AG09319 (cell line): ENCODE results near the gene SKA1.

Experiments used
- DNase-seq: peaks from one replicate; pipeline ENCODE4 v3.0.0-alpha.2; 2010; ENCODE audit warnings: low read depth; ENCODE audit errors: extremely low read depth
- CTCF ChIP-seq: IDR thresholded peaks from 2 replicates; pipeline ENCODE4 v1.5.1; 2011; ENCODE audit warnings: low read depth, mild to moderate bottlenecking, inconsistent platforms, low read length, moderate library complexity

SKA1 gene

GRCh38 chr18:50439460-50440015 lies 64.7 kb downstream of the SKA1 start:
- no peak for TF ChIP-seq CTCF
- no peak for DNase-seq

DNA sequence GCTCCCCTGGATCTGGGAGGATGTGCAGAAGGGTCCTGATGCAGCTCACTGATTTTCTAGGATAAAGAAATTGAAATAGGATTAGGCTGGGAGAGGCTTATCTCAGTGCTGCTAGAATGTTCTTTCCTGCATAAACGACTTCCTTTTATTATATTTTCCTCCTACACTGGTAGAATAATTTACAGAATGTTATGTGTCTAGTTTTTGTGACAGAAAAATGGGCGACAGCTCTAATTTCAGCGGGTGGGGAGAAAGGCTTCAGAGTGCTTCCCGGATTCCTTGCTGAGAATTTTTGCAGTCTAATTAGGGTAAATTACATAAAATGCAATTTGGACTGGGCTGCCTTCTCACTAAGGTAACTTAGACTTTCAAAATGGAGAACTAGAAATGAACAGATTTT lies 66.2 kb downstream of the SKA1 start:
- DNase-seq: no peak
- no peak for TF ChIP-seq CTCF

GRCh38 chr18:50441501-50441900 lies 66.7 kb downstream of the SKA1 start:
- no peak for DNase-seq
- TF ChIP-seq CTCF: no peak
